ENCODE data around the gene ERG.

- TF ChIP-seq POLR2AphosphoS5 (IDR thresholded peaks at IDR 0.05; ENCODE audit: low read depth, low read length) (no peak), SIN3A (conservative IDR thresholded peaks at IDR 0.05 in 1 of 2, IDR thresholded peaks at IDR 0.05 in 1 of 2; ENCODE audit: low read depth in 1 of 2, low read length in 2 of 2) (no peak), HDAC6 (IDR thresholded peaks at IDR 0.05; ENCODE audit: low read depth, low read length) (no peak), EZH2 (IDR thresholded peaks at IDR 0.05; ENCODE audit: low read depth, low read length, severe bottlenecking) (no peak), ASH2L (IDR thresholded peaks at IDR 0.05; ENCODE audit: low read length) (no peak), MAX (IDR thresholded peaks at IDR 0.05) (no peak), POLR2A (IDR thresholded peaks at IDR 0.05; ENCODE audit: control extremely low read depth in 1 of 2, low read depth in 2 of 2, low read length in 2 of 2) (no peak), RAD21 (IDR thresholded peaks at IDR 0.05 in 1 of 2, conservative IDR thresholded peaks at IDR 0.05 in 1 of 2; ENCODE audit: low read depth in 2 of 2, low read length in 2 of 2) (no peak), TCF12 (IDR thresholded peaks at IDR 0.05; ENCODE audit: low read depth, low read length) (no peak), JUN (IDR thresholded peaks at IDR 0.05; ENCODE audit: low read depth, low read length) (no peak), CBX5 (IDR thresholded peaks at IDR 0.05; ENCODE audit: low read depth, low read length) (no peak)
- TF ChIP-seq, protein P1, sequence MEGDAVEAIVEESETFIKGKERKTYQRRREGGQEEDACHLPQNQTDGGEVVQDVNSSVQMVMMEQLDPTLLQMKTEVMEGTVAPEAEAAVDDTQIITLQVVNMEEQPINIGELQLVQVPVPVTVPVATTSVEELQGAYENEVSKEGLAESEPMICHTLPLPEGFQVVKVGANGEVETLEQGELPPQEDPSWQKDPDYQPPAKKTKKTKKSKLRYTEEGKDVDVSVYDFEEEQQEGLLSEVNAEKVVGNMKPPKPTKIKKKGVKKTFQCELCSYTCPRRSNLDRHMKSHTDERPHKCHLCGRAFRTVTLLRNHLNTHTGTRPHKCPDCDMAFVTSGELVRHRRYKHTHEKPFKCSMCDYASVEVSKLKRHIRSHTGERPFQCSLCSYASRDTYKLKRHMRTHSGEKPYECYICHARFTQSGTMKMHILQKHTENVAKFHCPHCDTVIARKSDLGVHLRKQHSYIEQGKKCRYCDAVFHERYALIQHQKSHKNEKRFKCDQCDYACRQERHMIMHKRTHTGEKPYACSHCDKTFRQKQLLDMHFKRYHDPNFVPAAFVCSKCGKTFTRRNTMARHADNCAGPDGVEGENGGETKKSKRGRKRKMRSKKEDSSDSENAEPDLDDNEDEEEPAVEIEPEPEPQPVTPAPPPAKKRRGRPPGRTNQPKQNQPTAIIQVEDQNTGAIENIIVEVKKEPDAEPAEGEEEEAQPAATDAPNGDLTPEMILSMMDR (IDR thresholded peaks at IDR 0.05; ENCODE audit: control extremely low read depth in 1 of 3, insufficient read depth in 1 of 3, low read depth in 1 of 3, low read length in 3 of 3), result no peak
These were observed 27.2 kb upstream of the ERG start for GRCh38 chr21:38525454-38525853.

All from H1 (cell line).